HK-2 (cell line): ENCODE data around the gene MCM10.
A peak's percentile ranks its signal among the peaks of the same experiment; 100 is the strongest.

Source experiments
- DNase-seq: peaks from one replicate; pipeline ENCODE4 v3.0.0-alpha.2; 2018; ENCODE audit not compliant: unreplicated experiment

Gene MCM10

DNA sequence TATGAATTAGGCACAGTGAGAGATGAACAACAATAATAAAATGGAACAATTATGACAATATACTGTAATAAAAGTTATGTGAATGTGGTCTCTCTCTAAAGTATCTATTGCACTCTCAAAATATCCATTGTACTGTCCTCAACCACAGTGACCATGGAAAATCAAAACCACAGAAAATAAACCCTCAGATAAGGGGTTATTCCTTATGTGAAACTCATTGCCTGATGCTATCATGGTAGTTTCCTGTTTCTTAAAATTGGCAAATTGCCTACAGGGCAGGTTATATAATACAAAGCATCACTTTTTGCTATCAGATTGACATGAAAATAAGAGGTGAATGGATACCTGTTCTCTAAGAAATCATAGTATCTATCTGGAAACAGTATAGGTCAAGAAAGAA lies 3.8 kb downstream of the MCM10 start:
- DNase-seq, result no peak

DNA sequence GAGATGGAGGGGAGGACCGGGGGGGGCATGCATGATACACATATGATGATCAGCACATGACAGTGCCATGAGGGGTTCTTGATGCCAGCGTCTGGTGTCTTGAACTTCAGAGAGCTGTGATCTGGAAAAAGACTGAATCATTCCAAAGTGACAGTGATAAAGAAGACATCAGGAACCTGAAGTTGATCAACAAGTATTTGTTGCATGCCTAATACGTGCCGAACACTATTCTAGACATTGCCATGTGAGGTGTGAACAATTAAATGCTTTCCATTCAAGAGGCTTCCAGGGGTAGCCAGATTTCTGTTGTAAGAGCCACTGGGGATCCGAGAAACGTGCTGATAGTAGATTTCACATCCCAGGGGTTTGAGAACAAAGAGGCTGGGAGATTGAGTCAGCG lies 6.2 kb downstream of the MCM10 start:
- DNase-seq, result no peak

DNA sequence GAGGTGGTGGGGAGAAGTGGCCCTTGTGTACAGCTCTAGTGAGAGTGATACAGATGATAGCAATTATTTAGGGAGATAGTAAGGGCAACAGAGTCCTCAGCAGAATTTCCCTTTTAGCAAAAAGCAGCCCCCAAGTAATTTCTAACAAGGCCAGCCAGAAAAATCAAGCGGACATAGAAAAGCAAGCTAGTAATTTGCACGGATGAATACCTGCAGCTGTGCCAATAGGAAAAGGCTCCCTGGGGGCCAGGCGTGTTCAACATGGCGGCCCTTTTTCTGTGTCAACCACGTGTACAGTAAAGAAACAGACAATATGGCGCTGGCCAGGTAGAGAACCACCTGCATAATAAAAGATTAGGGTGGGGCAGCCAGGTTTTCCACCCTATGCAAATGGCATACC lies 7.4 kb downstream of the MCM10 start:
- no peak for DNase-seq

DNA sequence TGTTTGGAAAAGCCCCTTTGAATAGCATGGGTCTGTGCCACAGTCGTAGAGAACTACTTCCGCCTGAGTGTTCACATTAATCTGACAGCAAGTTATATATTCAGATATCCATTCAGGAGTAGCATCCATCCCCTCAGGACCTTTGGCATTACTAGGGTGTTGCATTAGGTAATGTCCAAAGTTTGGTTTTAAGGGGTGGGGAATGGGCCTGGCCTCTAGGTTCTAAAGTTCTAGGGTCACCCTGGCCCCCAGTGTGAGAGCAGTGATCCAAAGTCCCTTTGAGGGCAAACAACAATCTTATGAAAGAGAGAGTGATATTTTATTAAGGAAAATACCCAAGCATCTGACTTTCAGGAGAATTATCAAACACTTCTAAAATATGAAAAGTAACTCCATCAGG lies 12.3 kb downstream of the MCM10 start:
- no peak for DNase-seq

- DNase-seq, result no peak
Measured at GRCh38 chr10:13180788-13181187, 19.4 kb downstream of the MCM10 start.

GRCh38 chr10:13182424-13182823 lies 21.1 kb downstream of the MCM10 start:
- no peak for DNase-seq

DNA sequence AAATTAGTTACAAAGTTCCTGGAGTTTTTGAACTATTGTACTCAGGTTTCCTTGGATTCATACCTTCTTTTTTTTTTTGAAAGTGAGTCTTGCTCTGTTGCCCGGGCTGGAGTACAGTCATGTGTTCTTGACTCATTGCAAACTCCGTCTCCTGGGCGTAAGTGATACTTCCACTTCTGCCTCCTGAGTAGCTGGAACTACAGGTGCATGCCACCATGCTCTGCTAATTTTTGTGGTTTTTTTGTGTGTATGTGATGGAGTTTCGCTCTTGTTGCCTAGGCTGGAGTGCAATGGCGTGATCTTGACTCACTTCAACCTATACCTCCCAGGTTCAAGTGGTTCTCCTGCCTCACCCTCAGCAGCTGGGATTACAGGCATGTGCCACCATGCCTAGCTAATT lies 22.3 kb downstream of the MCM10 start:
- no peak for DNase-seq

DNA sequence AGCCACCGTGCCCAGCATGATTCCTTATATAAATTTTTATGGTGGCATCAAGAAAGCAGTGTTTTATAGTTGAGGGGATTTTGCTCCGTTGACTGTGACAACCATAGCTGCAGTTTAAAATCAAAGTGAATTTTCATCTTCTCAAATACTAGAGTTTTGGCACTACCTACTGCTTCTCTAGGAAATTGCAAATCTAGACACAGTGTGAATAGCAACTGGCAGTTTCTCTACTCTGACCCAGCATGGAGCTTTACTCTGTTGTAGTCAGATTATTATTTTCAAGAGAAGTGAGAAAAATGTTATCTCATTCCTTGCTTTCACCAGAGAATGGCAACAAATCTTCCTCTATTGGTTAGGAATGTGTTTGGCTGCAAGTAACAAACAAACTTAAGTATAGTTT lies 22.9 kb downstream of the MCM10 start:
- no peak for DNase-seq

GRCh38 chr10:13184730-13185514 lies 23.6 kb downstream of the MCM10 start:
- no peak for DNase-seq

DNA sequence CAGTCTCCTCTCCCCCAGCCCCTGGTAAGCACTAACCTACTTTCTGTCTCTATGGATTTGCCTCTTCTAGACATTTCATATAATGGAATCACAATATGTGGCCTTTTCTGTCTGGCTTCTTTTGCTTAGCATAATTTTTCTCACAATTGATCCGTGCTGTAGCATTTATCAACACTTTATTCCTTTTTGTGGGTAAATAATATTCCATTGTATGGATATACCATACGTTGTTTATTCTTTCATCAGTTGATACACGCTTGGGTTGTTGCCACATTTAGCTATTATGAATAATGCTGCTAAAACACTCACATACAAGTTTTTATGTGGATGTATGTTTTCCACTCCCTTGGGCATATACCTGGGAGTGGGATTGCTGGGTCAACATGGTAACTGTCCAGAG lies 25.8 kb downstream of the MCM10 start:
- DNase-seq, result no peak

DNA sequence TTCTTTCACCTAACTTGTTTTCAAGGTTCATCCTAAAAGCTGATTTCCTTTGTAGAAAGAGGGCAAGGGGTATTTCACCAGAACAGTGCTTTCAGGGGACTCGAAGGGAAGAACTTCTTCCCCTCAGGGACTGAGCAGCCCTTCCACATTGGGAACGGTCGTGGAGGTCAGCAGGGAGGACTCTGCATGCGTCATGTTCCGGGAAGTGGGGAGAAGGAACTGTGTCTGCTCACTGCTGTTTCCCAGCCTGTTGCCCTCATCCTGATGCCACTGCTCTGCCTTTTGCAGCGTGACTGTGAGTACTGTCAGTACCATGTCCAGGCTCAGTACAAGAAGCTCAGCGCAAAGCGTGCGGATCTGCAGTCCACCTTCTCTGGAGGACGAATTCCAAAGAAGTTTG lies 27.2 kb downstream of the MCM10 start:
- no peak for DNase-seq

GRCh38 chr10:13189961-13190360 lies 28.6 kb downstream of the MCM10 start:
- DNase-seq, result no peak

- no peak for DNase-seq
Measured at GRCh38 chr10:13190816-13191215, 29.5 kb downstream of the MCM10 start.

DNA sequence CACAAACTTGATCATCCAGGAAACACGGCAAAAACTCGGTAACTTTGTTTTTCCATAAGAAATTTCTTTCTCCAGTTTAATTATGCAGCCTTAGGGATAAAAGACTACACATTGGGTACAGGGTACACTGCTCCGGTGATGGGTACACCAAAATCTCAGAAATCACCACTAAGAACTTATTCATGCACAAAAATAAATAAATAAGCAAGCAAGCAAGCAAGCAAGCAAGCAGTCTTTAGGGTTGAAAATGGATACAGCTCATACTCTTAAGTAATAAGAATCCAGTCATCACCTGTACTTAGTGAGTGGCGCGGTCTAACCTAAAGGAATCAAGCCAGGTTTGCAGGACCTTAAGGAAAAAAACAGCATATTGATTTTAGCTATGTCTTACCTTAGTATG lies 30.0 kb downstream of the MCM10 start:
- DNase-seq, result no peak

DNA sequence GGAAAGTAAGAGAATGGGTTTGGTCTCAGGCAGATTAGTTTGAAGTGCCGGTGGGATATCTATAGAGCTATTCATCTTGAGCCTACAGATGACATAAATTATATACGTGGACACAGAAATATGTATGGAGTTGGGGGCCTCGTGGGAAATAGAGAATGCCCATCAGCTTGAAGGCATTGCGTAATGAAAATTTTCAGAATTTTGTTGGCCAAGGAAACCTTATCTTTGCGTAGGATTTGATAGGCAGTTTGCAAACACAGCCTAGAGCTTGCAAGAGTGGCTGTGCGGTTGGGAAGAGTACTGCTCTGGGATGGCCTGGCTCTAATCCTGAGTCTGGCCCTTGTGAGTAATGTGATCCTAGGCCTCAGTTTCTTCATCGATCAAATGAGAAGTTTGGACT lies 32.3 kb downstream of the MCM10 start:
- DNase-seq, result no peak

- DNase-seq, result no peak
Measured at GRCh38 chr10:13195016-13195415, 33.7 kb downstream of the MCM10 start.

- DNase-seq, result no peak
Measured at GRCh38 chr10:13201132-13201531, 39.8 kb downstream of the MCM10 start.

DNA sequence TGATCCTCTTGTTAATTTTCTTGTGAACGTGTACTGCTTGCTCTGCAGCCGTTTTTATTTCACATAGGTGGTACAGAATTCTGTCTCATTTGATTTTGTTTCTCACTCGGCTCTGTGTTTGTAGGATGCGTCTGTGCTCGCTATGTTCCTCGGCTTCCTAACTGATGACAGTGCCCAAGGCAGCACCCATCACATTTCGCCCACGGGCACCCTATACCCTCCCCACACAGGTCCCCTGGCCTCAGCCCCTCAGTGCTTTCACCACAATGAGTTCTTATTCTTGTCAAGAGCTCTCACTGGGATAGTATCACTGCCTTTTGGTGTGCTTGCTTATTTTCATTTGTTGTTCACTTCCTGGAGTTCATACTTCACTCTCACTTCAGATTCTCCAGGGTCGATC lies 44.7 kb downstream of the MCM10 start:
- DNase-seq, result no peak

- no peak for DNase-seq
Measured at GRCh38 chr10:13206546-13207443, 45.4 kb downstream of the MCM10 start.

DNA sequence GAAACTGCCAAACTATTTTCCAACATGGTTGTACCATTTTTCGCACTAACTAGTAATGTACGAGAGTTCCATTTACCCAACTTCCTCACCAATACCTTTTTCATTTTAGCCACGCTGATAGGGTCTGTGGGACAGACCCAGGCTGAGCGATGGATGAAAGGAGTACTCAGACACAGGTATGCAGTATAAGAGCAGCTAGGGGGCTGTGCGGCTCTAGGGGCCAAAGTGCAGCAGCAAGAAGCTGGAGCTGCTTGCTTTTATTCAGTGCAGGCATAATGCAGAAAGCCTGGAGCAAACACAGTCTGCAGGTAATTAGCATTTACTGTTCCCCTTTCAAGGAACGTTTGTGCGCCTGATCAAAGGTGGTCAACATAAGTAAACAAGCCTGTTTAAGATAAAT lies 51.8 kb downstream of the MCM10 start:
- no peak for DNase-seq

DNA sequence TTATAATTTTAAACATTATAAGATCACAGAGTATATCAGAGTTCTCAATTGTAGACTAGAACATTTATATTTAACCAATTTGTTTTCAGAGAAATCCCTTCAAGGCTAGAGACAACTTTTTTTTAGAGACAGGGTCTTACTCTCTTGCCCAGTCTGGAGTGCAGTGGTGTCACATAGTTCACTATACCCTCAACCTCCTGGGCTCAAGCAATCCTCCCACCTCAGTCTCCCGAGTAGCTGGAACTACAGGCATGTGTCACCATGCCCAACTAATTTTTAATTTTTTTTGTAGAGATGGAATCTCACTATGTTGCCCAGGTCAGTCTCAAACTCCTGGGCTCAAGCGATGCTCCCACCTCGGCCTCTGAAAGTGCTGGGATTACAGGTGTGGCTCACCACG lies 57.5 kb downstream of the MCM10 start:
- no peak for DNase-seq

GRCh38 chr10:13219685-13220670 lies 58.6 kb downstream of the MCM10 start:
- DNase-seq, result peak; percentile 8
